Right lobe of liver (tissue), 4 donors: ENCODE measurements around the gene C2orf92.

ENCODE experiments used
- CTCF ChIP-seq, 4 donors: fragments of 200-600 bp in 3 of 4; fragments of 450-650 bp in 1 of 4; IDR thresholded peaks; one replicate each; pipeline versions ENCODE4 v1.5.1 to v1.8.0; 2016 to 2022; ENCODE audit warnings: antibody characterized with exemption in 4 of 4, mild to moderate bottlenecking in 2 of 4
- POLR2A ChIP-seq: fragments of 450-650 bp; IDR thresholded peaks from one replicate; pipeline ENCODE4 v1.6.1; 2017; ENCODE audit warnings: antibody characterized with exemption, mild to moderate bottlenecking
- donor health status: DM: no; HTN: no; CAD: no.
- donor health status: DM: no; HTN: no; CAD: no.
- donor health status: DM: no; HTN: yes; CAD: no.

- no peak for TF ChIP-seq CTCF (IDR thresholded peaks at IDR 0.05)
- TF ChIP-seq POLR2A: no peak
These were observed 5.9 kb upstream of the C2orf92 start for GRCh38 chr2:97663626-97663961.
